Stimulated activated CD8-positive, alpha-beta memory T cell treated with anti-CD3 and anti-CD28 coated beads, Interleukin-7, amount 100 ng/mL, for 1 hour (primary cell): Measurements from ENCODE around the gene GTF2H4.

Source experiments
- DNase-seq, 2 donors: peaks; one replicate each; pipeline ENCODE4 v3.0.0-alpha.2; 2020; ENCODE audit warnings: low read depth in 2 of 2

The GTF2H4 gene

DNA sequence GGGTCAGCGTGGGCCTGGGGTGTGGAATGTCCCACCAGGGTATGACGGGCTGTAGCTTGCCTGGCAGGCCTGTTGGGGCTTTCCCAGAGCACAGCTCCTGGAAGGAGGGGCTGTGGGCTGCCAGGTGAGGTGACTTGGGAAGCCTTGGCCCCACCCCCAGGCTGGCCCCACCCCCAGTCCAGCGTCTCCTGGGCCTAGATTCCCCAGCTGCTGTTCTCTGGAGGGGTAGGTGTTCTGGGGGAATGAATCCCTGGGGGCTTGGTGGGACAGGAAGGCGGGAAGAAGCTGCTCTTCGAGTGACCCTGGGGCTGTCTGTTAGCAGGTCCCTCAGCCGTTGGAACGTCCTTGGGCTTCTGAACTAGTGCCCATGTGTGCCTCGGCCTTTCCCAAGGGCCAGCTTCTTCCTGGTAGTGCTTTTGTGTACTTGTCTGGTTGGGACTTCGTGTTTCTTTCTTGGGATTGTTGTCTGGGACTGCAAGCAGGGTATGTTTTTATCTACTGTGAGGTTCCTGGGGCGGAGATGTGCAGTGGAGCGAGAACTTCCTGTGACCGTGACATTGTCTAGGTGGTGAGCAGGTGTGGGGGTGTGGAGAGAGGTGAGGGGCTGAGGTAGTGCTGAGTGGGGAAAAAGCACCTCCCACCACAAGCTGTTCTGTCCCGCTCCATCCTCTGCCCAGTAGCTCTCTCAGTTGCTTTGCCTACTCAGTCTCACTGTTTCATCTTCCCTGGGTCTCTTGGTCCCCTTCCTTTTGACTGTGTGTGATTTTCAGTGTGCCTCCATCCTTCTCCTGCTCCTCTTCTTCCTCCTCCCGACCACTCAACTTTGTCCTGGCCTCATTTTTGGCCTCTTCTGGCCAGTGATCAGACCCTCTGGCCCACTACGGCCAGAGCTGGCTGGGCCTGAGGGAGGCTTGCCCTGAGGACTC, 25.0 kb upstream of the GTF2H4 start:
- DNase-seq: no peak

DNA sequence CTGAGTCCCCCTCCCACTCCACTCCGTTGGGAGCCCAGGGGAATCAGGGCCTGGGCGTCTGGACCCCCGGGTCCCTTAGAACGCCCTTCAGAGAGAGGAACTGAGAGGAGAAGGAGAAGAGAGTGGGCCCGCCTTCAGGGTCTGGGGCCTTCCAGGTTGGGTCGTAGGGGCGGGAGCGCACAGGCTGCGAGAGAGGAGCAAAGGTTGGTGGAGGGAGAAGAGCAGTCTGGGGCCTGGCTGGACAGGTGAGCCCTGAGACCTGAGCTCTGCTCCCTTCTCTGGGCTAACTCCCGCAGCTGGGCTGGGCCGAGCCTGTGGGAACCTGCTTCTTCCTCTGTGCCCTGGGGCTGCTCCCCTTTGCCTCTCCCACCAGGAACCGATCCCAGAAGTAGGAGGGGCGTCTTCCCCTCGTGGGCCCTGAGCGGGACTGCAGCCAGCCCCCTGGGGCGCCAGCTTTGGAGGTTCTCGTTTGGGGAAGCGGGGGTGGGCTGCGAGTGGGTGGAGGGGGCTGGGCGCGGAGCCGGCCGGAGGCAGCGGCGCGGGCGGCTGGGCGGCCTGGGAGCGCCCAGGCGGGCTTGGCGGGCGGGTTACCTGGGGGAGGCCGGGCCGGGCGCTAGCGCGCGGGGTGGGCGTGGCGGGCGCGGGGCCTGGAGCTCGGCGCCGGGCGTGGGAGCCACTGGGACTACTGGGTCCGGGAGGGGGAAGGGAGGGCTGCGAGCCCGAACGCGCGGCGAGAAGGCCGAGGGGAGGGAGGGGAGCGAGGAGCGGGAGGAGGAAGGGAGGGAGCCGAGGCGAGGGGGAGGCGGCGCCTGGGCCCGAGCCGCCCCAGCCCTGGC, 24.1 kb upstream of the GTF2H4 start, which contains the start of gene DDR1:
DDR1 (plus strand) TSS at position 835 of the 836 bp plus-strand sequence. CDS start 4,211 bp downstream, outside the sequence.
- DNase-seq: peak in 1 of 2 donors; percentile 14

DNA sequence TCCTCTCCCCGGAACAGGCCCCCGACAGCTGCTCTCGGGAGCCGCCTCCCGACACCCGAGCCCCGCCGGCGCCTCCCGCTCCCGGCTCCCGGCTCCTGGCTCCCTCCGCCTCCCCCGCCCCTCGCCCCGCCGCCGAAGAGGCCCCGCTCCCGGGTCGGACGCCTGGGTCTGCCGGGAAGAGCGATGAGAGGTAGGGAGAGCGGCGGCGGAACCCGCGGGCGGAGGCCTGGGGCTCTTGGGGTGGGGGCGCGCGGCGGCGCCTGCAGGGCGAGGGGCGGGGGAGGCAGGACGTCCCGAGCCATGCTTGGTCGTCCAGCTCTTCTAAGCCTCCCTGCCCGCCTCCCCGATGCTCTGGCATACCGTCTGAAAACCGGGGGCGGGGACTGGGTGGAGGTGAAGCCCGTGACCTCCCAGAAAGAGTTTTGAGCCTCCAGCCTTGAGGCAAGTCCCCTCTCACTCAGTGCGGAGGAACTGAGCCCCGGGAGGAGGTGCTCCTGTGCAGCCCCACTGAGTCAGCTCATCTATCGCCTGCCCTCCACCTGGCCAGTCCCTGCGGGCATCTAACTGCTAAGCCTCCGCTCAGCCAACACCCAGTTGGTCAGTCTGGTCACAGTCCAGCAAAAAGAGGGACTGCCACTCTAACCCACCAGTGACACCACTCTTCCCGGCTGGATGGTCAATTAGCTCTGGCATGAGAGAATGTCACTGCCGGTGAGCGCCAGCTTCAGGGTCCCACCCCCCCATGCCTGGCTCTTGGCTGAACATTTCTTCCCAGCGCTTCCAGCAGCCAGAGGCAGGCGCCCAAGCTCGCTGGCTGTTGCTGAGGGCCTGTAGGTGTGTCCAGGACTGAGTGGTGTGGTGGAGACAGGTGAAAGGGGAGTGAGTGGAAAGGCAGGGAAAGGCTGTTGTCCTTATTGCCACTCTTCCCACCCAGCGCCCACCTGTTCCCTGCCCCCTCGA, 23.2 kb upstream of the GTF2H4 start:
- DNase-seq: peak in 1 of 2 donors; percentile 15

DNA sequence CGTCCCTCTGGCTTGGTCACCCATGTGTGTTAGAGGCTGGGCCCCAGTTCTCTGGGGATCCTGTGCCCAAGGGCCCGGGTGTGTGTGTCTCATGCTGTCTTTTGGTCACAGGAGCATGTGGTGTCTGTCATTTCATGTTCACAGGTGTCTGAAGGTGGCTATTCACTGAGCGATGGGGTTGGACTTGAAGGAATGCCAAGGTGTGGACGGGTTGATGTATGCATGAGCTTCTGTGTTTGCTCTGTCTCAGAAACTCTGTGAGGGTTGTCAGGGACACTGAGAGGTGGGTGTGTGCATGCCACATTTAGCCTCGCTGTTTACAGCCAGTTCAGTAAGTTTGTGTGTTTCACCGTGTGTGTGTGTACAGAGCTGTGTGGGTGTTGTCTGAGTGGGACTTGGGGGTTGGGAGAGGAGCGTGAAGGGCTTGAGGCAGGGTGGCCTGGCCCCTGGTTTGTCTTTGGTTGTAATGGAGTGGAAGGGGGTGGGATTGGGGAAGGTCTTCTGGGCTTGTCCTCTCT, 22.5 kb upstream of the GTF2H4 start:
- DNase-seq: no peak

GRCh38 chr6:30885999-30886896, 21.8 kb upstream of the GTF2H4 start:
- no peak for DNase-seq

DNA sequence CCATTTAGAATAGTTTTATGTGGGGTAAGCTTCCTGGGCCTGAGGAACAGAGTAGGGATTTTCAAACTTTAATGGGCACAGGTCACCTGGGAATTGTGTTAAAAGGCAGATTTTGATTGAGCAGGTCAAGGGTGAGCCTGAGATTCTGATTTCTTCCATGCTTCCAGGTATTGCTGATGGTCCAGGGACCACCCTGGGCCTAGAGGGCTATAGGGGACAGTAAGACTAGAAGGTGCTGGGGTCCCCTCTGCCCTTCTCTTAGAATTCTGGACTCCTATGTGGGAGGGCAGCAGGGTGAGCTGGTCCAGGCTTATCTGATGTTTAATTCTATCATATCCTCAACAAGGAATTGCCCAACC, 21.1 kb upstream of the GTF2H4 start:
- DNase-seq: no peak

- no peak for DNase-seq
These were observed 19.8 kb upstream of the GTF2H4 start for GRCh38 chr6:30887901-30888815.

DNA sequence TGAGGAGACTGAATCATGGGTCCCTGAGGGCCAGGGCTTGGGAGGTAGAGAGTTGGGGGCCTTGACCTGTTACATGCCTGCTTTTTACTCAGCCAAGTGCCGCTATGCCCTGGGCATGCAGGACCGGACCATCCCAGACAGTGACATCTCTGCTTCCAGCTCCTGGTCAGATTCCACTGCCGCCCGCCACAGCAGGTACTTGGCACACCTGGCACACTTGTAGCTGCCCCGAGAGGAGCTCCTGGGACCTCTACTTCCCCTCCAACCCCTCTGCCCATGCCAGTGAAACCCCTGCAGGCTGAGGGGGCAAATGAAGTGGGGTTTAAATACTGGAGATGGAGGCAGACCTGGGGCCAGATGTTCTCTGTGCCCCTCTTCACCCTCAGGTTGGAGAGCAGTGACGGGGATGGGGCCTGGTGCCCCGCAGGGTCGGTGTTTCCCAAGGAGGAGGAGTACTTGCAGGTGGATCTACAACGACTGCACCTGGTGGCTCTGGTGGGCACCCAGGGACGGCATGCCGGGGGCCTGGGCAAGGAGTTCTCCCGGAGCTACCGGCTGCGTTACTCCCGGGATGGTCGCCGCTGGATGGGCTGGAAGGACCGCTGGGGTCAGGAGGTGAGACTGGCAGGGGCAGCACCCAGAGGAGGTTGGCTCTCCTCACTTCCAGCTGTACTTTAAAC, 19.1 kb upstream of the GTF2H4 start:
- no peak for DNase-seq

- DNase-seq: no peak
These were observed 18.5 kb upstream of the GTF2H4 start for GRCh38 chr6:30889496-30889885.

GRCh38 chr6:30889921-30890645, 17.9 kb upstream of the GTF2H4 start:
- no peak for DNase-seq

DNA sequence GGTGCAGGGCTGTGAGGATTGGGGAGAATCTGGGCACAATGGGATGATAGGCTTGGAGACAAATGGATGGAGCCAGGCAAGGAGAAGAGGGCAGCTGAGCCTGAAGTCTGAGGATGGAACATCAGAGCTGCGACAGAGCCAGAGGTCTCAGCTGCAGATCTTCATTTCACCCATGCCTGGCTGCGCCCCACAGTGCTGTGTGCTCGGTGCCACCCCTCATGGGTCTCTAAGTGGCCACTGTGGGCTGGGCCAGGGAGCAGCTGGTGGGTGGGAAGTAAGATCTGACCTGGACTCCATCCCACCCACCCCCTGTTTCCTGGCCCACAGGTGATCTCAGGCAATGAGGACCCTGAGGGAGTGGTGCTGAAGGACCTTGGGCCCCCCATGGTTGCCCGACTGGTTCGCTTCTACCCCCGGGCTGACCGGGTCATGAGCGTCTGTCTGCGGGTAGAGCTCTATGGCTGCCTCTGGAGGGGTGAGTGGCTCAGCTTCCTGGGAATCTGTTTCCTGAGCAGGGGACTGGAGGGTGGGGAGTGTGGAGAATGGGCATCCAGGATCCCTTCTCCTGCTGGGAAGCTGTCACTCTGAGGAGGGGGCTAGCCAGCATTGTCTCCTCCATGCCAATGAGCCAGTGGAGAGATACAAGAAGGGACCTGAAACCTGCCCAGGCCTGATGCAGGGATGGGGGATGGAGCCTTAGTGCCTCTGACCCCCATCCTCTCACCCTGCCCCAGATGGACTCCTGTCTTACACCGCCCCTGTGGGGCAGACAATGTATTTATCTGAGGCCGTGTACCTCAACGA, 17.2 kb upstream of the GTF2H4 start:
- DNase-seq: no peak

GRCh38 chr6:30891450-30891723, 16.6 kb upstream of the GTF2H4 start:
- DNase-seq: no peak

GRCh38 chr6:30891816-30892538, 16.0 kb upstream of the GTF2H4 start:
- no peak for DNase-seq

- DNase-seq: no peak
These were observed 14.9 kb upstream of the GTF2H4 start for GRCh38 chr6:30893001-30893591.

DNA sequence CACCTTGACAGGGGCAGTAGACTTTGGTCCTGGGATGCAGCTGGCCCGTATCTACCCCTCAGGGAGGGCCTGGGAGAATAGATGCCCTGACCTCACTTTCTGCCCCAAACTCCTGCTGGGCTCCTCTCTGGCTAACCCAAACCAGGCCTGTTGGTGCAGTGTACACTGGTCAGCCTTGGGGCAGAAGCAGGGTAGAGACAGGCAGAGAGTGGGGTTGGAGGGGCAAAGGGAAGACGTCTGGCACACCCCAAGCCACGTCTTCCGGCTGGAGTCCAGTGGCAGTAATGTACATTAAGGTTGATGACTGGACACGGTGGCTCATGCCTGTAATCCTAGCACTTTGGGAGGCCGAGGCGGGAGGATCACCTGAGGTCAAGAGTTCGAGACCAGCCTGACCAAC, 14.3 kb upstream of the GTF2H4 start:
- DNase-seq: no peak

GRCh38 chr6:30894381-30894780, 13.6 kb upstream of the GTF2H4 start:
- no peak for DNase-seq
